IPS-18c (cell line): ENCODE data around the gene MYO9B.
A peak's percentile ranks its signal among the peaks of the same experiment; 100 is the strongest.

ENCODE experiments used
- H3K4me3 ChIP-seq: 2 replicates; pipeline ENCODE4 v1.7.0; 2013; ENCODE audit warnings: low read depth, mild to moderate bottlenecking, low read length, moderate library complexity; ENCODE audit not compliant: insufficient read depth
- H3K9me3 ChIP-seq: one replicate; pipeline ENCODE4 v1.6.1; 2013; ENCODE audit warnings: mild to moderate bottlenecking, low read length, moderate library complexity; ENCODE audit not compliant: control insufficient read depth, insufficient read depth

The MYO9B gene

DNA sequence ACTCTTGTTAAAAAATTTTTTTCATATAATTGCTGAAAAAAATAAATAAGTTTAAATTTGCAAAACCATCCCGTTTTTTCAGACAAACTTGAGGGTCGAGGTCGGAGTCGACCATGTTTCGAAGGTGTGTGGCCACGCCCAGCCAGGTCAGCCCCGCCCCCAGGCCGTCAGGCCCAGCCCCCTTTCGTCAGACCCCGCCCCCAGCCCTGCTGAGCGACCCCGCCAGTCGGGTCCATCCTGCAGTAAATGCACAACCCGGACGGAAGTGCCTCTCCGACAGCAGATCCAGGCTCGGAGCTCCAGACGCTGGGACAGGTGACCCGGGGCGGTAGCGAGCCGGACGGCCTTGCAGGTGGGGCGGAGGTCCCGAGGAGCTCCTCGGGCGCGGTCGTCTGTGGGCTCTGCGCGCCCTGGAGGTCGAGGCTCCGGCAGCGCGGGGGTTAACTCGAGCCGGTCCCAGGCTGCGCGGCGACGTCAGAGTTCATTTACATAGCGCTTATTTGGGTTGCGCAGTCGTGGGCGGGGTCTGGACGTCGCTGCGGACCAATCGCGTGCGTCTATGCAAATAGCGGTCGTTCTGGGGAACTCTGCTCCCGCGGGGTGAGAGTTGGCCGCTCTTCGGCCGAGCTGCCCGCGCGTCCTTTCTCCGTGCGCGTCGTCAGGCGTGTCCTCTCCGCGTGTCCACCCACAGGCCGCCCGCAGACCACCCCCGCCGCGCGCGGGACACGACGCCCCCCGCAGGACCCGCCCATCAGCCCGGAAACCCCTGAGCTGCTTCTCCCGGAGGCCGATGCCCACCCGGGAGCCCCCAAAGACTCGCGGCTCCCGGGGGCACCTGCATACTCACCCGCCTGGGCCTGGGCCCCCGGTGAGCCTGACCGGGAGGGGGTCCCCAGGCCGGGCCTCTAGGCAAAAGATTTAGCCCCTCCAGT is 150.7 kb downstream of the MYO9B start, which contains the start of gene OCEL1:
OCEL1 (plus strand) TSS at position 225 of the 932 bp plus-strand sequence; CDS start at position 247, 22 bp downstream.
- H3K9me3 ChIP-seq = no peaks in the 10 kb centered on the region
- H3K4me3 ChIP-seq = peak within 1 kb of the TSS; percentile 81

DNA sequence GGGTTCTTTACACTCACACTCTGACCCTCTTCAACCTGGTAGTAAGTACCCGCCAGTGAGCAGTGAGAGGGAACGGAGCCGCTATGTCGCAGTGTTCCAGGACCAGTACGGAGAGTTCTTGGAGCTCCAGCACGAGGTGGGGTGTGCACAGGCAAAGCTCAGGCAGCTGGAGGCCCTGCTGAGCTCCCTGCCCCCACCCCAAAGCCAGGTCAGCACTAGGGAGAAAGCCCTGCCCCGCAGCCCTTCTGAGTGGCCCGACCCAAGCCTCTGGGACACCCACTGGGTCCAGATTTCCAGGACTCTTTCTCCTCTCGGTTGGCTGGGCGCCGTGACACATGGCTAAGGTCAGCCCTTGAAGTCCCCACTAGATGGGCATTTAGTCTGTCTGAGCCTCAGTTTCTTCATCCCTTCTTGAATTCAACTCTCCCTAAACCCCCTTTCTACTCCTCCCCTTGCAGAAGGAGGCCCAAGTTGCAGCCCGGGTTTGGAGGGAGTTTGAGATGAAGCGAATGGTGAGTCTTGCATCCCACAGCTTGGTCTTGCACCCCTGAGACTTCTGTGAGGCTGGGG is 152.3 kb downstream of the MYO9B start:
- no peaks in the 10 kb centered on the region for H3K9me3 ChIP-seq
- no peak overlapping the region for H3K4me3 ChIP-seq

DNA sequence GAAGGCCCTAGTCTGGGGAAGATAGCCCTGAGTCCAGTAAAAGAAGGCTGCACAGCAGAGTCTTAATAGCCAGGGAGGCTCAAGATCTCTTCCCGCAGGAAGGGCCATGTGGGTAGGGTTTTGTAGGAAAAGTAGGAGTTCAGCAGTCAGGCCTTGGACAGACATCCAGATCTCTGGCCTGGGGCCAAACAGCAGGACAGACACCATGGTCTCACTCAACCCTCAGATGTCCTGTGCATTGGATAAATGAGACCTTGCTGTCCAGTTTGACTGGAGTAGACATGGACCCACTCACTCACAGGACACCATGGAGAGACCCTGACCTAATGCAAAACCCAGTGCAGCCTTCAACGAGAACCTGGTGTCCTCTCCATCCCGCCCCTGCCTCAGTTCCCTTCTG is 154.3 kb downstream of the MYO9B start:
- Histone ChIP-seq H3K4me3 (no peak overlapping the region), H3K9me3 (no peaks in the 10 kb centered on the region)

DNA sequence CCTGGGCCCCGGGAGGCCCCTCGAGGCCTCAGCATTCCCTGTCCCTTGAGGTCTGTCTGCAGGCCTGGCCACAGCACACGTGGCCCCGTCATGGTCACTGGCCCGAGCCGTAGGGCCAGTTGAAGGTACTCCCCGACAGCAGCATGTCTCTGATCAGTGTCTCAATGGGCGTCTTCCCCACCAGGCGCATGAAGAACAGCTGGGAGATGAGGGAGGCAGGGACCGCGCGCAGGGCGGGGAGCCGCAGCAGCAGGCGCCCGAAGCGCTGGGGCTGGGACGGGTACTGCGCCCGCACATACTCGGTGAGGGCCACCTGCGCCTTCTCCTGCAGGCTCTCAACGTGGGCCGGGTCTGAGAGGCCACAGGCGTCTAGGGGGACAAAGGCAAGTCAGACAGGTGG is 156.7 kb downstream of the MYO9B start:
- no peak overlapping the region for H3K4me3 ChIP-seq
- no peaks in the 10 kb centered on the region for H3K9me3 ChIP-seq

DNA sequence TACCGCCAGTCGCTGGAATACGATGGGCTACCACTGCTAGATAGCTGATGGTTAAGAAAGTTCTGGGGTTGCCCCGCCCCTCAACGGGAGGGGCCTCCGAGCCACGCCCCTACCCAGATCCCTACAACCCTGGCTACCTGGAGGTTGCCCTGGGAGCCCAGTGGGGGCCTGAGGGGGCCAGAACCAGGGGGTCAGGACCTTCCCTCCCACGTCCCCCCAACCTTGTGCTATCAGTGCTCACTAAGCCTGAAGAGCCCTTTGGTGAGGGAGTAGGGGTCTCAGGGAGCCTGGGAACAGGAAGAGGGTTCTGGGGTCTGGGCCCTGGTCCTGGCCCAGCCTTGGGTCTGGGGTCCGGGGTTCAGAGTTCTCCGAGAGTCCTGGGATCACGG is 159.3 kb downstream of the MYO9B start:
- Histone ChIP-seq H3K4me3 (peak overlapping the region; percentile 74), H3K9me3 (no peaks in the 10 kb centered on the region)

DNA sequence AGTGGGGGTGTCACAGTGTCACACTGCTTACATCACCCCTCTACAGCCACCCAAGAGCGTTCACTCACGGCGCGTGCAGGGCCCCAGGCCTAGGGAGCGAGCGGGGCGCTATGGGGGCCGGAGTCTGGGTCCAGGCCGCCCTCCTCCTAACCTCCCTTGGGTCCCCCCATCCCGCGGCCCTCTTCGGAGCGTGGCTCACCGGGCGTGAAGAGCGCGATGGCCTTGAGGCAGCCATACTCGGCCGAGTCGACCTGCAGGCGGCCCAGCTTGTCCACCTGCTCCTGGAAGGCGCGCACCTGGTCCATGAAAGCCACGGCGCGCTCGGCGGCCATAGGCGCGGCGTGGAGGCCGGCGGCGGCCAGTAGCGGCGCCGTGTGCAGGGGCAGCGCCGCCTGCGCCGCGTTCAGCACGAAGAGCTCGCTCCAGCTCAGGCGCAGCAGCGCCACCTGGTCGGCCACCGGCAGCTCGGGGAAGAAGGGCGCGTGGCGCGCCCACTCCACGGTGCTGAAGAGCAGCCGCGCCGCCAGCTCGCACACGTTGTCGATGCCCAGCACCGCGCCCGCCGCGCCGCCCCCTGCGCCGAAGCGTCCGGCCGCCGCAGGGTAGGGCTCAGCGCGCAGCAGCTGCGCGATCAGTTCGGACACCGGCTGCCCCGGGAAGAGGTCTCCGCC is 159.9 kb downstream of the MYO9B start:
- peak overlapping the region; percentile 74 for H3K4me3 ChIP-seq
- no peaks in the 10 kb centered on the region for H3K9me3 ChIP-seq

DNA sequence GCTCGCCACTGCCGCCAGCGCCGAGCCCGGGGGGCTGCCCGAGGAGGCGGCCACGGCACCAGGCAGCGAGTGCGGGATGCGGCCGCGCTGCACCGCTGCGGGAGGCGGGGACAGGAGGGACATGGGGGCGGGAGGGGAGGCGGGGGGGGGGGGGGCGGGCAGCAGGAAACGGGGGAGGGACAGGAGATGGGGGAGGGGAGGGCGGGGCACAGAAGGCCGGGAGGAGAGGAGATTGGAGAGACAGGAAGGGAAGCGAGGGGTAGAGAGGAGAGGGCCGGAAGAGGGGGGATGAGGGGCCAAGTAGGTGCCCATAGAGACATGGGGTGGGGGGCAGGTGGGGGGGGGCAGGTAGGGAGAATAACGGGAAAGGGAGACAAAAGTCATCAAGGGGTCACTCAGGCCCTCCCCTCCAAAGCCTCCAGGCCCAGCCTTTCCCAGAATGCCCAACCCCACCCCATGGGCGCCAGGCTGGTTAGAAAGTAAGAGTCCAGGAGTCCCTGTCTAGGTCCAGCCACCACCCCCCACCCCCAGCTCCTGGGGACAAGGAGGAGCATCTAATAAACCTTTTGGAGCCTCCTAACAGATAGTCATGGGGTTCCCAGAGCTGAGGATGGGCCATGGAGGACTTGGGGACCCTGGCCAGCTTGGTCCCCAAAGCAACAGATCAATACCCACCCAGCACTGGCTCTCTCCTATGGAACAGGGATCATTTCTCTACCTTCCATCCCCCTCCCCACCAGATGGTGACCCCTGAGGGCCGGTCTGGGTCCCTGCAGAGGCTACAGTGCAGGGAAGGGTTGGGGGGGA is 160.6 kb downstream of the MYO9B start:
- H3K9me3 ChIP-seq = no peaks in the 10 kb centered on the region

DNA sequence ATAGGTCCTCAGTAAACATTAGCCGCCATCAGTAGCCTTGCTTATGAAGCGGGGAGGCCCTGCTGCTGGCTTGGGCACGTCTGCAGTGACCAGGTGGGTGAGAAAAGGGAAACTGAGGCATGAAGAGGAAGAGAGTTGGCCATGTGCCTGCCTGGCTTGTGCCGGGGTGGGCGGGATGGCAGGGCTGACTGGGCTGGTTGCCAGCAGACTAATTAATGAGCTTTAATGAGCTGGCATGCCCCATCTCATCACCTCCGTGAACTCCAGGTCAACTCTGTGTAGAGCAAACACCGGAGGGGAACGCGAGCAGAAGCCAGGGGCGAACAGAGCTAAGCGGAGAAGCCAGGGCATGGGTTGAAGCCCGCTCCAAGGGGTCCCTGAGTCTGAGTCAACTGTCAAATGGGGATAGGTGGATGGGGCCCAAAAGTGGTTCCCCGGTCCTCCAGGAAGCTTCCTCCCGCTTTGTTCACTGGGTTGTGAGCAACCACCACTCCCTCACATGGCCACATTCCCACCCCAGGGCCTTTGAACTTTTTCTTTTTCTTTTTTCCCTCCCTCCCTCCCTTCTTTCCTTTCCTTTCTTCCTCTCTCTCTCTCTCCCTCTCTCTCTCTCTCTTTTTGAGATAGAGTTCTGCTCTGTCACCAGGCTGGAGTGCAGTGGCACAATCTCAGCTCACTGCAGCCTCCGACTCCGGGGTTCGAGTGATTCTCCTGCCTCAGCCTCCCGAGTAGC is 161.4 kb downstream of the MYO9B start:
- Histone ChIP-seq H3K4me3 (no peak overlapping the region), H3K9me3 (no peaks in the 10 kb centered on the region)

More for the DNA sequence above, 160.6 kb downstream of the MYO9B start:
- peak overlapping the region; percentile 74 for H3K4me3 ChIP-seq

DNA sequence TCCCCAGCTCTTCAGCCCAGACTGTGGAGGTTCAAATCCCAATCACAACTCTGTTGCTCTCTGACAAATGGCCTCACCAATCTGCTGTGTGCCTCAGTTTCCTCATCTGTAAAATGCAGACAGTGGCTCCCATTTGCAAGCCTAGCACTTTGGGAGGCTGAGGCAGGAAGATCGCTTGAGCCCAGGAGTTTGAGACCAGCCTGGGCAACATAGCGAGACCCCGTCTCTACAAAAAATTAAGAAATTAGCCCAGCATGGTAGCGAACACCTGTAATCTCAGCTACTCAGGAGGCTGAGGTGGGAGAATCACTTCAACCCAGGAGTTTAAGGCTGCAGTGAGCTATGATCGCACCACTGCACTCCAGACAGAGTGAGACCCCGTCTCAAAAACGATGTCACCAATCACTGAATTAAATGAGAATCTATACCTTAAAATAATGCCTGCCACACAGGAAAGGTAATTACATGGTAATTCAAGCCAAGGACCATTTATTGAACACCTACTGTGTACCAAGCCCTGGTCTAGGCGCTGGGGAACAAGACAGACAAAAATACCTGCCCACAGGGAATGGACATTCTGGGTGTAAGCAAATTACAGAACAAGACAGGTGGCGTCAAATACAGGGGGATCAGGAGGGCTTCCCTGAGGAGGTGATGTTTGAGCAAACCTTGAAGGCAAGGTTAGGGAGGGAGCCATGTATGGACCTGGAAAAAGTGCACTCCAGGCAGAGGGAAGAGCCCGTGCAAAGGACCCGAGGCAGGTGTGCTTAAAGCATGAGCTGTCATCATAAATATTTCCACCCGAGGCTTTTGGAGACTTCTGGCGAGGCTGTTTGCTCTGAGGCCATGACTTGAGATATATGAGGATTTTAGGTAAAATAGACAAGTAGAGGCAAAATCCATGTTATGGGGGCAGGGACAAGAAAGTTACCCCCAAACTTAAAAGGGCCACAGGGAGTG is 162.4 kb downstream of the MYO9B start:
- H3K4me3 ChIP-seq = no peak overlapping the region
- no peaks in the 10 kb centered on the region for H3K9me3 ChIP-seq

DNA sequence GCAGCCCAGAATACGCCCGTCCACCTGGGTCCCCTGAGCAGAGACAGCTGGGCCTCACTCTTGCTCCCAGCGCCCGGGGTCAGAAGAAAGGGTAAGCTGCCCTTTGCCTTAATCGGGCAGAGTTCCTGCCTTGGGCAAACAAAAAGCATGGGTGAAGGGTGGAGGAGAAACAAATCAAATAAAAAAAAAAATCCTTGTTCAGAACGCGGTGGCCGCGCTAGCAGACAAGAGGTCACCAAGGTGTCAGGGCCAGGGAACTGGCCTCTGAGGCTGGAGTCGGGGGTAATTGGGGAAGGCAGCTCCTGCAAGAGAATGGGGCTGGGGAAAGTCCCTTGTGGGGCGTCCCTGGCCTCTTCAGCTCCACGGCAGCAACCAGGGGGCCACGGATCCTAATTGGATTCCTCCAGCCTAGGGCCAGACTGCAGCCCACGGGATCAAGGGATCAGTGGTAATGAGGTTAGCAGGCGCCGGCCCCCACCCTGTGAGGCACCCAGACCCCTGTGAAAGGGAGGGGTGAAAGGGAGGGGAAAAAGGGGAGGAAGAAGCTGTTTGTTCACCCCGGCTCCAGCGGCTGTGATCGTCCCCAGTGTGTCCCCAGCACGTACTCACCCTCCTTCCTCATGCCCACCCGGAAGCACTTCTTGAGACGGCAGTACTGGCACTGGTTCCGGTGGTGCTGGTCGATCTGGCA is 164.6 kb downstream of the MYO9B start:
- Histone ChIP-seq H3K9me3 (no peaks in the 10 kb centered on the region), H3K4me3 (no peak overlapping the region)

DNA sequence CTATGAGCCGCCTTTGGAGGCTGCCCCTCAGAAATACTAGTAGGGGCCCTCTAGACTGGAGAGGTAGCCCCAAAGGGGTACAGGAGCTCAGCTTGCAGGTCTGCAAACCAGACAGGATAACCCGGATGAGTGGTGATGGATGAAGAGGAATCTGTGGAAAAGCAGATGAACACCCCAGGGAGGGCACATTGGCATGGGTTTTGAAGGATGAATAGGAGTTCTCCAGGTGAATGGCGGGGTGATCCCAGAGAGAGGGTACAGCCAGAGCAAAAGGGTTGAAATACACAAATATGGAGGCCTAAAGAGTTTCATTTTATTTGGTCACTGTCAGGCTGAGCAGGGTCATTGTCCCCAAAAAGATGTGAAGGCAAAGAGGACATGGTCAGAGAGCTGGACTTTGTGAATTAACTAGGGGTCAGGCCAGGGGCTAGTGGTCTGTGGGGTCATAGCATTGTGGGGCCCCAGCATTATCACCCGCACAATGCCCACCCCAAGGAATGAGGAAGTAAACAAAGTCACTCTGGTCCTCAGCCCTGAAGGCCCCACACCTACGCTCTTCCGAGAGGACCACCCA is 165.3 kb downstream of the MYO9B start:
- Histone ChIP-seq H3K9me3 (no peaks in the 10 kb centered on the region), H3K4me3 (no peak overlapping the region)

DNA sequence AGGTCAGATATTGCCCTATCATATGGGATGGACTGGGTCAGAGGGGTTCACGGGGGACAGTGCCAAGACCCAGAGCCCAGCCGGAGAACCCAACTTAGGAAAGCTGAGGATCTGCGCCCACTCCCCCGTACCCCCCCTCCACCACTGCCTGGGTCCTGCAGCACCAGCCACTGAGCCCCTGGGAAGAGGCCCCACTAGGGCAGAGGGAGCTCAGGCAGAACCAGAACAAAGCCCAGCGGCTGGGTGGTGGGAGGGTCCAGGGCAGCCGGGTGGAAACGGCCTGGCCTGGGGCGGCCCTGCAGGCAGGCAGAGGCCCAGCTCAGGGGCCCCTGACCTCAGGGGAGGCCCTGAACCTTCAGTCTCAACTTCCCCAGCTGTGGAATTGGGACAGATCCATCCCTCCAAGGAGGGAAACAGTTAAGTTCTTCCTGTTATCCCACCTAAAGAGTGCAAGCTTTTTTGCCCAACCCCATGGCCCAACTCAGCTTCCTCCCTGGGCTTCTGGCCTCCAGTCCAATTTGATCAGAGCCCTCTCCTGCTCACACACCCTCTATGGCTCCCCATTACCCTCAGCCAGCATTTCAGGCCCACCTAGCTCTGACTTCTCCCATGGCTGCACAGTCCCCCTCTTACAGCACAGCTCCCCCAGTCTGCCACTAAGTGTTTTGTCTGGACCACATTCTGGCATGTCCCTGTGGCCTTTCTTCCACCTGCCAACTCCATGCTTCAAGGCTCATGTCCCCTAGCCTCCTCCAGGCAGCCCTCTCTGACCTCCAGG is 167.0 kb downstream of the MYO9B start:
- Histone ChIP-seq H3K9me3 (no peaks in the 10 kb centered on the region), H3K4me3 (no peak overlapping the region)

DNA sequence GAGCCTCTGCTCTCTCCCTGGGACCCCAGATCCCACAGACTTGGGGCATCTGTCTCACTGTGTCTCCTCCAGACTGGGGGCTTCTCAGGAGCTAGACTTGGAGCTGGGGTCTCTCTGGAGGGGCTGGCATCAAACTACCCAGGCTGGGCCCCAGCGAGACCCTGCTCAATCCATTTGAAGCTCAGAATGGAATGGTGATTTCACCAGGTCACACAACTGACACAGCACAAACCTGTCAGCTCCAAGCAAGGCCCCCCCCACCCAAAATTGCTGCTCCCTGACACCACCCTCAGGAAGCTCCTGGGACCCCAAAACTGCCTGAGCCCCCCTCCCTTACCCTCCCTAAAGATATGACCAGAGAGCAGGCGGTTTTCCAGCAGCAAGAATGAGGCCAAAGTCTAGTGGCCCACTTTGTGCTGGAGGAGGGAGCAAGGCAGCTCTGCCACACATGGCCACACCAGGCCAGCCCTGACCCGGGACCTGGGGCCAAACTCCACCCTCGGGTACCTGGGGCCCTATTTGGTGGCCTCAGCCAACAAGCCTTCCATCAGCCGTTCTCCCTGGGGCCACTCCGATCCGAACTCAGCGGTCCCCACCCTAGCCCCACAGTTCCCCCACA is 167.7 kb downstream of the MYO9B start:
- Histone ChIP-seq H3K4me3 (peak overlapping the region; percentile 74), H3K9me3 (no peaks in the 10 kb centered on the region)
